SK-N-MC (cell line): ENCODE data around the gene CAMK2G.

ENCODE experiments used
- EZH2 ChIP-seq: fragments of 200-600 bp; sonication (generic); IDR thresholded peaks from one replicate; pipeline ENCODE4 v1.6.1; 2017; ENCODE audit warnings: antibody characterized with exemption
- POLR2AphosphoS5 ChIP-seq: IDR thresholded peaks from 2 replicates; pipeline ENCODE4 v1.6.1; 2012; ENCODE audit warnings: mild to moderate bottlenecking, low read depth, low read length, borderline replicate concordance

- no peak for TF ChIP-seq EZH2
- no peak for TF ChIP-seq POLR2AphosphoS5
Observed at GRCh38 chr10:73886085-73886529, 11.8 kb upstream of the CAMK2G start.
